Stimulated activated CD4-positive, alpha-beta T cell treated with anti-CD3 and anti-CD28 coated beads, Interleukin-4, amount 100 ng/mL, for 24 hours (primary cell): Measurements from ENCODE around the gene HPS5.
"Not testable (repeated sequence)": the region's sequence is repeated elsewhere in the genome, so short reads cannot be mapped to it uniquely, and the experiment has no call there.

ENCODE experiments used
- DNase-seq: peaks from one replicate; pipeline ENCODE4 v3.0.0-alpha.2; 2020

HPS5 gene

GRCh38 chr11:18321969-18322711, at the start of gene HPS5, which contains the start of gene GTF2H1:
Gene HPS5 (minus strand): TSS chr11:18322140. CDS start chr11:18317858, 4,282 bp downstream.
Gene GTF2H1 (plus strand): TSS chr11:18322567. CDS start chr11:18333075, 10,508 bp downstream.
- DNase-seq, result peak; percentile 96

DNA sequence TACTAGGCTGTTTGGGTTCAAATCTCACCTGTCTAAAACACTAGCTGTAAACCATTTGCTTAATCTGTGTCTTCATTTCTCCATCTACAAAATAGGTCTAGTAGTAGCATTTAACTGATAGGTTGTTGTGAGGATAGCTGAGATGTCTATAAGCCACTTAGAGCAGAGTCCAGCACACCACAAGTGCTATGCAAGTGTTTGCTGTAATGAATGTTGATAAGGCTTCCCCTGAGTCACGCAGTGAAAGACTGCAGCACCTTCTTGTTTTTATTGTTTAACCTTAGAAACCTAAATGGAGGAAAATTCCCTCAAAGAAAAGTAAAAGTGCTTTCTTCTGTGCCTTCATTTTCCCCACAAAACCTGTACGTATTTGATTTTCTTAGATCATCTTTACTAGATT, 49.3 kb upstream of the HPS5 start:
- DNase-seq, result no peak

DNA sequence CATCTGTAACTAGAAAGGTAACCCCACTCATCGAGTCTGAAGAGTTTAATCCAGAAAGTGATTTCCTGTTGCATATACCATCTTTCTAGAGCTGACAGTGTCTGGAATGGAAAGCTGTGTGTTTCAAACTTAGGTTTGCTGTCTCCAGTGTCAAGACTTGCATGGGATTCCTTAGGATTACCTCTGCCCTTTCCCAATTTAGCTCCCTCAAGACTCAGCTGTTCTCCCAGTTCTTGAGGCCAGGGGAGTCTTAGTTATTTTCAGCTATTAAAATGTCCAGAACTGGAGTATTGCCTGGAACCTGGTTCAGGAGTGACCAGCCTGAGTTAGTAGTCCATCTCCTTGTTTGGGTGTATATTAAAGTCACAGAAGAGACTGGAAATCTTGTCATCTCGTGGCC, 47.5 kb upstream of the HPS5 start:
- DNase-seq, result no peak

DNA sequence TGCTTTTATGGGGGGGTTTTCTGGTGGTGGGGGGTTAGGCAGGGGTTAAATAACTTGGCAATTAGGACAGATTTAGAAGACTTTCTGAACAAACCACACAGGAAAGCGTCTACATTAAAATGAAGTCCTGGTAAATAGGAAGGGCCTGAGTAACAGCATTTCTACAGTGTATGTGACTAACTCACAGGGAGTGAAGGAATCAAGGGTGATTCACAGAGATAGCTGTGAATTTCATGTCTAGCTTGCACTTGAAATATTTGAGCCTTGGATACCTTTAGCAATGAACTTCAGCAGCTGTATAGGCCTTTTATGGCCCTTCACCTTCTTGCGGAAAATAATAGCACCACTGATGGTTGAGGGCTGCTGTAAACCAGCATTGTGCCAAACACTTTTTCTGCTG, 46.3 kb upstream of the HPS5 start:
- no peak for DNase-seq

GRCh38 chr11:18367431-18367830, 45.5 kb upstream of the HPS5 start:
- DNase-seq, result no peak

DNA sequence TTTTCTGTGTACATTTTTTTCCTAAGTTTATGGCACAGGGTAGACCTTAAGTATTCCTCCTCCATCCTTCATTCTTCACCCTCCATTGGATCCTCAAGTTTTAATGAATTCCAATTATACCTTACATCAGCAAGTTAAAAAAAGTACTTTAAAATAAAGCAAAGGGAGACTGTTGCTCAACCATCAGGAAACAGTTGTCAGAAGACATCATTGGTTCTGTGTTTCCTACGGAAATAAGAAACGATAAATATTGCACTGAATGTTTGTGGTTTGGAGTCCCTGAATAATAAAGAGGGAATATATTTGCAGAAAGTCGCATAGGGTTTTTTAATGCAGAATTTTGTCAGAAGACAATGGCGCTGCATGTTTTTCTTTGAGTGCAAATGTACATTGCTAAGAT, 44.3 kb upstream of the HPS5 start:
- no peak for DNase-seq

DNA sequence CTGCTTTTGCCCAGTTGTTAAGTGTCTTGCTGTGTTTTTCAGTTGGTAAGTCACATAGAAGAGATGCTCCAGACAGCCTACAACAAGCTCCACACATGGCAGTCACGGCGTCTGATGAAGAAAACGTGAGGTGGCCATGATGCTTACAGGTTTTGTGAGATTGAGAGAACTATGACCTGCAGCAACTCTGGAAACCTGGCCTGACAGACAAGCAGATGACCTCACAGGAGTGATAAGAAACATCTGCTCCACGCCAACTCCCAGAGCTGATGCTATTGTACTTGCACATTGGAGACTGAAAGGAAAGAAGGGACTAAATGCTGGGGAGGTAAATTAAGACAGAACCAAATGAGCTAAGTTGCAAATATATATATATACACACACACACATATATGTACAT, 43.8 kb upstream of the HPS5 start:
- no peak for DNase-seq

DNA sequence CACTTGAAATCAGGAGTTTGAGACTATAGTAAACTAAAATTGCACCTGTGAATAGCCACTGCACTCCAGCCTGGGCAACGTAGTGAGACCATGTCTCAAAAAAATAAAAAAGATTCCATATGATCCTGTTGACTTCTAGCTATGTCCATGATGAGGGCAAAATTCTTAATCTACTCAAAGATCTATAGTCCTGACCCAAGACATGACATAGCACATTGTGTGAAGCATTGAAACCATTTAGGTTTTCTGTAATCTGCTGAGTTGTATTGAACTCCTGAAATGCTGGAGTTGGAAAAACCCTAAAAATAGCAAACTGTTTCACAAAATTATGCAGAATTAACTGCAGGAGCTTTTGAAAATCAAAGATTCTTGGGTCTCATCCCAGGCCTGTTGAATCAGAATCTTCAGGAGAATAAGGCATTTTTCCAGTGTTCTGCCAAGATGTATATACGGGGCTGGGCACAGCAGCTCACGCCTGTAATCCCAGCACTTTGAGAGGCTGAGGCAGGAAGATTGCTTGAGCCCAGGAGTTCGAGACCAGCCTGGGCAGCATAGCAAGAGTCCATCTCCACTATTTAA, 42.6 kb upstream of the HPS5 start:
- DNase-seq, result no peak

DNA sequence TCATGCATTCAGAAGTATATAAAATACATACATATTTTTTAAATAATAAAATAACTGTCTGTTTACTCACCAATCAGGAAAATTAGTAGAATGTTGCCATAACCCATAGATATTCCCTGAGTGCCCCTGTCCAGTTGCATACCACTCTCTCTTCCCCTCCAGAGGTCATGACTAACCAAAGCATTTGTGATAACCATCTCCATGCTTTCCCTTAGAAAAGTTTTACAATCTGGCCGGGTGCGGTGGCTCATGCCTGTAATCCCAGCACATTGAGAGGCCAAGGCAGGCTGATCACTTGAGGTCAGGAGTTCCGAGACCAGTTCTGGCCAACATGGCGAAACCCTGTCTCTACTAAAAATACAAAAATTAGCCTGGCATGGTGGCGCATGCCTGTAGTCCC, 39.2 kb upstream of the HPS5 start:
- DNase-seq, result no peak

GRCh38 chr11:18358646-18359045, 36.7 kb upstream of the HPS5 start:
- DNase-seq, result no peak

- no peak for DNase-seq
Observed at GRCh38 chr11:18352581-18352980, 30.6 kb upstream of the HPS5 start.

- no peak for DNase-seq
Observed at GRCh38 chr11:18347471-18348125, 25.7 kb upstream of the HPS5 start.

GRCh38 chr11:18332891-18333290, 11.0 kb upstream of the HPS5 start:
- DNase-seq, result no peak

DNA sequence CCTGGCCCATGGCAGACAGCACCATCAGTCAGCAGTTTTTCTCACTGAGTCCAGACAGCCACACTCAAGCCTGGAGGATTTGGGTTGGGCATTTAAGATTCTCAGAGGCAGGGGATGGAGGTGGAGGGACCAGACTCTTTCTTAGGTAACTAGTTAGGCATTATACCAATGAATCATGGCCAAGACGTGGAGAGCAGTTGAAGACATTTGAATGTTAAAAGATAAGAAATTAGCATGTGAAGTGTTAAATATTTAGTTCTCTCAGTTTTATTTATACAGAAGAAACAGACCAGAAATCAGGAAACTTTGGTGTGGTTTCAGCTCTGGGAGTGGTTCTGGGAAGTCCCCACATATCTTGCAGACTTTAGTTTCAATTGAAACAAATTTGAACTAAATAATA, 10.4 kb upstream of the HPS5 start:
- peak; percentile 15 for DNase-seq

DNA sequence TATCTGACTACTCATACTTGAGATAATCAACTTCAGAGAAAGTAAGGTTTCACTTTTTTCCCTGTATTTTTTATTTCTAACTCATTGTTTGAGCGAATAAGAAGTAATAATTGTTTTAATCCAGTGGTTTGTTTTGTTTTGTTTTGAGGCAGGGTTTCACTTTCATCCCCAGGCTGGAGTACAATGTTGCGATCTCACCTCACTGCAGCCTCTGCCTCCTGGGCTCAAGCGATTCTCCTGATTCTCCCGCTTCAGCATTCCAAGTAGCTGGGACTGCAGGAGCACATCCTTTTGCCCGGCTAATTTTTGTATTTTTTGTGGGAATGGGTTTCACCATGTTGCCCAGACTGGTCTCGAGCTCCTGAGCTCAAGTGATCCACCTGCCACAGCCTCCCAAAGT, 9.0 kb upstream of the HPS5 start:
- DNase-seq, result no peak

GRCh38 chr11:18329196-18329870, 7.4 kb upstream of the HPS5 start:
- no peak for DNase-seq

- no peak for DNase-seq
Observed at GRCh38 chr11:18324381-18324780, 2.4 kb upstream of the HPS5 start.

- not testable (repeated sequence) for DNase-seq
Observed at GRCh38 chr11:18323881-18324280, 1.9 kb upstream of the HPS5 start.

DNA sequence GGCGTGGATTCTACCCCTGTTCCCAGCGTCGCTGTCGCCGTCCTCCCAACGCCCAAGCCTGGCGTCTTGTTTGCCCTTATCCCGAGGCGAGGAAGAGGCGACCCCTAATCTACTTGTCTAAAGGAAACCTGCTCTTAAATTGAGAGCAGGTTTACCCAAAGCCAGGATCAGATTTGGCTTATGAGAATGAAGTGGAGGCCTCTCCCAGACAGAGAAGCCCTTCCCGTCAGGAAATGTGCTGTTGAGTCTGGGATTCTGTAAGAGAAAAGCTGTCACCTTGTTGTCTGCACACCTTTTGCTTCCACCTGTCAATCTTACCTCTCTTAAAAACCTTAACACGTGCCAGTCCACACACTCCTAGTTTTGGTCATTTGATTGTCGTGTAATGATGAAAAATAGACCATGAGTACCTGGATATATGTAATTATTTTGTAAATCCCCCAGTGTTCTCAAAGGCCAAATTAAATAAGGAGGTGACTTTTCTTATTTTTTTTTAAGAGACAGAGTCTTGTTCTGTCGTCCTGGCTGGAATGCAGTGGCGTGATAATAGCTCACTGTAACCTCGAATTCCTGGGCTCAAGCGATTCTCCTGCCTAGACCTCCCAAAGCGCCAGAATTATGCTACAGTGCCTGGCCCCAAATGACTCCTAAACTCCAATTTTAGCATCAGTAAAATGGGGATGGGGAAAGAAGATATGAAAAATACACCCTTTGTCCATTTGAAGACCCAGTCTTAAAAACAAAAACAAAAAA, 1.1 kb upstream of the HPS5 start:
- no peak for DNase-seq

DNA sequence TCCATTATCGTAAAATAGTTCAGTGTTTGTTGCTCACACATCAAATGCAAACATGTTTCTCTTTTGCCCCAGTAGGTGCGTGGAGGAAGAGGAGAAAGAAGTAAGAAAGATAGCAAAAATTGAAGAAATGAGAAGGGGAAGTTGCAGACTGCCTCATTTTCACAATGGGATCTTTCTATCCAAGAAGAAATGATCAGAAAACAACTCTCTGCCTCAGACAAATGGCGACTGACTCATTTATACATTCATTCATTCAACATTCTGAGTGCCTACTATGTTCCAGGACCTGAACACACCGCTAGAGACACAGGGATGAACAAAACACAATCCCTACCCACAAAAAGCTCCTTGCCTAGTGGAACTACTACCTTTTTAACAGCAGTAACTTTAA, 367 bp downstream of the HPS5 start:
- no peak for DNase-seq

GRCh38 chr11:18320617-18321016, 1.3 kb downstream of the HPS5 start:
- no peak for DNase-seq

DNA sequence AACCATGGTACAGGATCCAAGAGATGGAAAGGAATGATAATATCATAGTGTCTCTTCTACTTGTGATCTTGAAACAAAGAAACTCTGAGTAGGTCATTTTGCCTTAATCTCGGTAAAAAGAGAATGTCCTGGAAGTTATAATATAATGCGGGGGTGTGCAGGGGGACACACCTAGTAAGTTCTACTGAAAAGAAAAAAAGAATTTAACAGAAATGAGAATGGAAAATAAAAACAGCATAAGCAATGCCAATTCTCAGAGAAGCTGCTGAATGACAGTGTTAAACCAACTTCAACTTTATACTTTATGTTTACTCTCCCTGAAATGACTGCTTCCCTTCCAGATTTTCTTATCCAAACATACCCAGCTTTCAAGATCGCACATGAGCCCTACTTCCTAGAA, 2.0 kb downstream of the HPS5 start:
- DNase-seq, result no peak

- no peak for DNase-seq
Observed at GRCh38 chr11:18317551-18317950, 4.4 kb downstream of the HPS5 start.
